GM18858 (cell line): ENCODE results near the gene SMIM14.
A peak's percentile ranks its signal among the peaks of the same experiment; 100 is the strongest.
"Not testable (repeated sequence)": the region's sequence is repeated elsewhere in the genome, so short reads cannot be mapped to it uniquely, and the experiment has no call there.

Experiments
- ATAC-seq: cut with Tn5 transposase; IDR thresholded peaks from one replicate; pipeline ENCODE4 v1.9.1; 2021; ENCODE audit not compliant: unreplicated experiment

SMIM14 gene

GRCh38 chr4:39541987-39542610 is 96.6 kb downstream of the SMIM14 start:
- ATAC-seq: no peak

- ATAC-seq: no peak
Observed at GRCh38 chr4:39539089-39539611, 99.5 kb downstream of the SMIM14 start.

GRCh38 chr4:39533541-39533940 is 105.1 kb downstream of the SMIM14 start:
- no peak for ATAC-seq

- not testable (repeated sequence) for ATAC-seq
Observed at GRCh38 chr4:39532237-39532636, 106.4 kb downstream of the SMIM14 start.

- no peak for ATAC-seq
Observed at GRCh38 chr4:39530682-39531081, 108.0 kb downstream of the SMIM14 start.

GRCh38 chr4:39529534-39529933 is 109.1 kb downstream of the SMIM14 start:
- ATAC-seq: no peak

GRCh38 chr4:39528061-39528465 is 110.6 kb downstream of the SMIM14 start:
- ATAC-seq: no peak

- peak; percentile 88 for ATAC-seq
Observed at GRCh38 chr4:39527296-39528060, 111.2 kb downstream of the SMIM14 start, which contains the start of gene UGDH. TSS of gene UGDH (minus strand) at chr4:39527439. CDS start at chr4:39521512, 5,927 bp downstream.

GRCh38 chr4:39526765-39527295 is 111.8 kb downstream of the SMIM14 start:
- no peak for ATAC-seq

GRCh38 chr4:39525822-39526690 is 112.6 kb downstream of the SMIM14 start:
- ATAC-seq: no peak

- ATAC-seq: no peak
Observed at GRCh38 chr4:39524161-39524957, 114.3 kb downstream of the SMIM14 start.

GRCh38 chr4:39522068-39522467 is 116.6 kb downstream of the SMIM14 start:
- no peak for ATAC-seq

GRCh38 chr4:39521253-39521919 is 117.3 kb downstream of the SMIM14 start:
- no peak for ATAC-seq

GRCh38 chr4:39518484-39518883 is 120.2 kb downstream of the SMIM14 start:
- no peak for ATAC-seq

- ATAC-seq: no peak
Observed at GRCh38 chr4:39516407-39516966, 122.2 kb downstream of the SMIM14 start.

- not testable (repeated sequence) for ATAC-seq
Observed at GRCh38 chr4:39515669-39516401, 122.8 kb downstream of the SMIM14 start.

GRCh38 chr4:39514888-39515401 is 123.7 kb downstream of the SMIM14 start:
- no peak for ATAC-seq

- ATAC-seq: not testable (repeated sequence)
Observed at GRCh38 chr4:39514266-39514665, 124.4 kb downstream of the SMIM14 start.
